ENCODE measurements around the gene MYBPC3.

The MYBPC3 gene

GRCh38 chr11:47356129-47356997 is 3.9 kb upstream of the MYBPC3 start:
- DNase-seq: no peak

GRCh38 chr11:47355283-47356128 is 3.0 kb upstream of the MYBPC3 start:
- peak; percentile 93 for DNase-seq

GRCh38 chr11:47354913-47355282 is 2.4 kb upstream of the MYBPC3 start:
- no peak for DNase-seq

- no peak for DNase-seq
These were observed 1.7 kb upstream of the MYBPC3 start for GRCh38 chr11:47353978-47354774.

- no peak for DNase-seq
These were observed 1.1 kb downstream of the MYBPC3 start for GRCh38 chr11:47351156-47352126.

- no peak for DNase-seq
These were observed 2.2 kb downstream of the MYBPC3 start for GRCh38 chr11:47350315-47350714.

GRCh38 chr11:47349521-47350095 is 2.9 kb downstream of the MYBPC3 start:
- no peak for DNase-seq

- DNase-seq: no peak
These were observed 3.6 kb downstream of the MYBPC3 start for GRCh38 chr11:47348859-47349258.

- no peak for DNase-seq
These were observed 4.2 kb downstream of the MYBPC3 start for GRCh38 chr11:47348131-47348802.

GRCh38 chr11:47347137-47347536 is 5.4 kb downstream of the MYBPC3 start:
- DNase-seq: no peak

- no peak for DNase-seq
These were observed 6.5 kb downstream of the MYBPC3 start for GRCh38 chr11:47345890-47346563.

- no peak for DNase-seq
These were observed 9.6 kb downstream of the MYBPC3 start for GRCh38 chr11:47342854-47343253.

GRCh38 chr11:47342036-47342803 is 10.3 kb downstream of the MYBPC3 start:
- no peak for DNase-seq

- no peak for DNase-seq
These were observed 11.3 kb downstream of the MYBPC3 start for GRCh38 chr11:47340980-47341775.

GRCh38 chr11:47340010-47340409 is 12.5 kb downstream of the MYBPC3 start:
- no peak for DNase-seq

GRCh38 chr11:47338396-47339241 is 13.9 kb downstream of the MYBPC3 start:
- no peak for DNase-seq

- no peak for DNase-seq
These were observed 15.1 kb downstream of the MYBPC3 start for GRCh38 chr11:47337229-47337924.

All from DMS79 treated with DMSO at 0.1 percent for 48 hours (cell line).